GM18907 (cell line): Measurements from ENCODE around the gene NUDCD3.

Experiments
- ATAC-seq: cut with Tn5 transposase; IDR thresholded peaks from one replicate; pipeline ENCODE4 v1.9.1; 2021; ENCODE audit warnings: mild to moderate bottlenecking, moderate library complexity; ENCODE audit not compliant: unreplicated experiment

Gene NUDCD3

GRCh38 chr7:44386139-44386913 lies 104.1 kb downstream of the NUDCD3 start:
- no peak for ATAC-seq

- ATAC-seq, result no peak
These were observed 104.9 kb downstream of the NUDCD3 start for GRCh38 chr7:44385434-44386138.

GRCh38 chr7:44384586-44385433 lies 105.6 kb downstream of the NUDCD3 start:
- ATAC-seq, result no peak

GRCh38 chr7:44383566-44383965 lies 106.9 kb downstream of the NUDCD3 start:
- ATAC-seq, result no peak

GRCh38 chr7:44382459-44383265 lies 107.8 kb downstream of the NUDCD3 start:
- ATAC-seq, result no peak

GRCh38 chr7:44381494-44382220 lies 108.8 kb downstream of the NUDCD3 start:
- no peak for ATAC-seq

GRCh38 chr7:44380831-44381493 lies 109.5 kb downstream of the NUDCD3 start:
- no peak for ATAC-seq

GRCh38 chr7:44380189-44380830 lies 110.1 kb downstream of the NUDCD3 start:
- no peak for ATAC-seq

- ATAC-seq, result no peak
These were observed 110.9 kb downstream of the NUDCD3 start for GRCh38 chr7:44379366-44380188.

GRCh38 chr7:44378744-44379143 lies 111.7 kb downstream of the NUDCD3 start:
- ATAC-seq, result no peak

GRCh38 chr7:44377681-44378421 lies 112.6 kb downstream of the NUDCD3 start:
- ATAC-seq, result peak; percentile 78

- no peak for ATAC-seq
These were observed 113.4 kb downstream of the NUDCD3 start for GRCh38 chr7:44377134-44377463.

- ATAC-seq, result no peak
These were observed 113.9 kb downstream of the NUDCD3 start for GRCh38 chr7:44376429-44377133.

GRCh38 chr7:44375926-44376342 lies 114.5 kb downstream of the NUDCD3 start:
- no peak for ATAC-seq

GRCh38 chr7:44375236-44375699 lies 115.2 kb downstream of the NUDCD3 start:
- no peak for ATAC-seq

GRCh38 chr7:44374007-44374763 lies 116.3 kb downstream of the NUDCD3 start:
- ATAC-seq, result no peak
